ENCODE results near the gene KLC1.

Gene KLC1

DNA sequence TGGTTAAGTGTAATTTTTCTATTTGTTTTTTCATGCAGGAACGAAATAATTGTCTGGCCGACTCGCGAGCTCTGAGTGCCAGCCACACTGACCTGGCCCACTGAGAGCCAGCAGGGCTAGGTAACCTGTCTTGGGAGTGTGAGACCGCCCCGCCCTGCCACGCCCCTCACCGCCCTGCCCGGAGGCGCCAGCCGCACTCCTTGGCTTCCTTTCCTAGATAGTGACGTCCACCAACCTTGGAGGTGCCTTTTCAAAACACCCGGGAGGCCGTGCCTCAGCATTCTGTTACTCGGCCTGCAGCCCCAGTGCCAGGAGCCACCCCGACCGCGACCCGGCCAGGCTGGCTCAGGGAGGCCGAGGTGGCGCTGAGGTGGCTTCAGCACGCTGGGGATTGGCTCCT lies 64.5 kb downstream of the KLC1 start:
- peaks cover 28% of the 10 kb centered on the region for H3K79me2 ChIP-seq
- no peak overlapping the region for H3K27ac ChIP-seq
- H3K36me3 ChIP-seq (ENCODE audit: control insufficient read depth, insufficient read depth, low read length): no peaks in the 10 kb centered on the region
- TF ChIP-seq, protein P1, sequence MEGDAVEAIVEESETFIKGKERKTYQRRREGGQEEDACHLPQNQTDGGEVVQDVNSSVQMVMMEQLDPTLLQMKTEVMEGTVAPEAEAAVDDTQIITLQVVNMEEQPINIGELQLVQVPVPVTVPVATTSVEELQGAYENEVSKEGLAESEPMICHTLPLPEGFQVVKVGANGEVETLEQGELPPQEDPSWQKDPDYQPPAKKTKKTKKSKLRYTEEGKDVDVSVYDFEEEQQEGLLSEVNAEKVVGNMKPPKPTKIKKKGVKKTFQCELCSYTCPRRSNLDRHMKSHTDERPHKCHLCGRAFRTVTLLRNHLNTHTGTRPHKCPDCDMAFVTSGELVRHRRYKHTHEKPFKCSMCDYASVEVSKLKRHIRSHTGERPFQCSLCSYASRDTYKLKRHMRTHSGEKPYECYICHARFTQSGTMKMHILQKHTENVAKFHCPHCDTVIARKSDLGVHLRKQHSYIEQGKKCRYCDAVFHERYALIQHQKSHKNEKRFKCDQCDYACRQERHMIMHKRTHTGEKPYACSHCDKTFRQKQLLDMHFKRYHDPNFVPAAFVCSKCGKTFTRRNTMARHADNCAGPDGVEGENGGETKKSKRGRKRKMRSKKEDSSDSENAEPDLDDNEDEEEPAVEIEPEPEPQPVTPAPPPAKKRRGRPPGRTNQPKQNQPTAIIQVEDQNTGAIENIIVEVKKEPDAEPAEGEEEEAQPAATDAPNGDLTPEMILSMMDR (IDR thresholded peaks at IDR 0.05): no peak
- no peak overlapping the region for H2AFZ ChIP-seq
- no peaks in the 10 kb centered on the region for H3K9me3 ChIP-seq (ENCODE audit: control insufficient read depth, low read length)
- H3K4me1 ChIP-seq: no peaks in the 10 kb centered on the region
- no peaks in the 10 kb centered on the region for H3K27me3 ChIP-seq (ENCODE audit: control insufficient read depth, insufficient read depth, low read length)
- no peak overlapping the region for H3K9ac ChIP-seq
- H3K4me2 ChIP-seq (ENCODE audit: low read length): no peak overlapping the region
- no peak overlapping the region for H3K4me3 ChIP-seq (ENCODE audit: low read depth, low read length)

DNA sequence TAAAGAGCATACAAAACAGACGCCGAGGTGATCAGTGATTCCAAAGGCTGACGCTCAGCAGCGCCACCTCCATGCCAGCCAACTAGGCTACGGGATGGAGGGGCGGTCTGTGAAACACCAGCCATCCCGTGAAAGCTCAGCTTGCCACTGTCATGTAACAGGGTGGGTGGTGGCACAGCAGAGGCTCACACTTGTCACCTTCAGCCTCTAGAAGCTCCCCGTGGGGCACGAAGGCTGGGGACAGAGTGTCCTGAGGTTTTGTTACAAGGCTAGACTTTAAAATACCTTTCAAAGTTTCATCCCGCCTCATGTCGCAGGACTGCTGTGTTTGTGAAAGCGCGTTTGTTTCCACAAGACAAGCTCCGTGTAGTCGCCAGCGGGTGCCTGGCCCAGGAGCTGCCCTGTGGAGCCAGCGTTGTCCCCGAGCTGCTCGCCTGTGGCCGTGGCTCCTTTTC lies 65.6 kb downstream of the KLC1 start:
- Histone ChIP-seq H3K4me2 (ENCODE audit: low read length) (no peak overlapping the region), H3K4me3 (ENCODE audit: low read depth, low read length) (no peak overlapping the region), H2AFZ (no peak overlapping the region), H3K36me3 (ENCODE audit: control insufficient read depth, insufficient read depth, low read length) (no peaks in the 10 kb centered on the region), H3K4me1 (no peaks in the 10 kb centered on the region), H3K9ac (no peak overlapping the region), H3K27me3 (ENCODE audit: control insufficient read depth, insufficient read depth, low read length) (no peaks in the 10 kb centered on the region), H3K9me3 (ENCODE audit: control insufficient read depth, low read length) (no peaks in the 10 kb centered on the region), H3K27ac (no peak overlapping the region), H3K79me2 (peaks cover 30% of the 10 kb centered on the region)
- TF ChIP-seq, protein P1 (IDR thresholded peaks at IDR 0.05): no peak

DNA sequence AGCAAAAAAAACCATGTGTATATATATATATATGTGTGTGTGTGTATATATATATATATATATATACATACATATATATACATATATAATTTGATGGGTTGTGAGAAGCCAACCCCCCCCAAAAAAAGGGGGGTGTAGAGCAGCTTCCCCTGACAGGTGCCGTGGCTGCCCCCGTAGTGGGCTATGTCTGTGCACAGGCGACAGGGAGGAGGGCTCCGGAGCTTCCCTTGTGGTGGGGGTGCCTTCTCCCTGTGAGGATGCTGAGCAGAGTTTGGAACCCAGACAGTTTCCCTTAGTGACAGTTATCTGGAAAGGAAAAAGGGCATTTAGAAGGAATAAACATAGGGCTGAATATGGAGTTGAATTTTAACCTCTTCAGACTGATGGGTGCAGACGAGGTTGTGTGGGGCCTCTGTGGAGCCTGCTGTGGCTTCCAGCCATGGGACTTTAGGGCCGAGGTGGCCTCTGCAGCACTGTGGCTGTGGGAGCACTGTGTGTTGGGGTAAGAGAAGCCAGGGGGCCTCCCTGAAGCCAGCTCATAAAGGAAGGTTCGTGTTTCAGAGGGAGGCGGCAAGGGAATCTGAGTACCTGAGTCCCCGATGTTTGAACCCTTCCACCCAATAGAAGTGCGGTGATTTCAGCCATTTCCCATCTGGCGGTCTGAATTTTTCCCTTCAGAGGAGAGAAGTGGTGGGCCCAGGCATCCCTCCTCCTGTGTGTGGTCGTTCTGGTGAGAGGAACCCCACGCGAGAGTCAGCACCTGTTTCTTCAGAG lies 66.5 kb downstream of the KLC1 start:
- Histone ChIP-seq H3K36me3 (ENCODE audit: control insufficient read depth, insufficient read depth, low read length) (no peaks in the 10 kb centered on the region), H3K4me1 (no peaks in the 10 kb centered on the region), H3K9ac (no peak overlapping the region), H3K27ac (no peak overlapping the region), H3K9me3 (ENCODE audit: control insufficient read depth, low read length) (no peaks in the 10 kb centered on the region), H3K27me3 (ENCODE audit: control insufficient read depth, insufficient read depth, low read length) (no peaks in the 10 kb centered on the region), H3K4me3 (ENCODE audit: low read depth, low read length) (no peak overlapping the region), H3K4me2 (ENCODE audit: low read length) (no peak overlapping the region), H2AFZ (no peak overlapping the region), H3K79me2 (peaks cover 30% of the 10 kb centered on the region)
- TF ChIP-seq, protein P1 (IDR thresholded peaks at IDR 0.05): no peak

DNA sequence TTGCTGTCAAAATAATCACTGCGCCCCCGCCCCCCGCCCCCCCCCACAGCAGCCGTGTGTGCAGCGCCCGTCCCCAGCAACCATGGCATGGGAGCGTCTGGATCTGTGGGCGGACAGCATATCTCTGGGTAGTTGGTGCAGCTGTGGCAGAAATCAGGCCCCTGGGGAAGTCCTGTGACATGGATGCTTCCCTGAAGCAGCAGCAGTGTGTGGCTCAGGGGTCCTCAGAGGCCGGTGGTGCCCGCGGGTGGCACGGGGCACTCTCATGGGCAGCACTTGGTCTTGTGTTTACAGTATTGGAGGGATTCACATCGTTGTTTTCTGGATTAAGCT lies 67.0 kb downstream of the KLC1 start:
- Histone ChIP-seq H3K36me3 (ENCODE audit: control insufficient read depth, insufficient read depth, low read length) (no peaks in the 10 kb centered on the region), H3K27ac (no peak overlapping the region), H3K9ac (no peak overlapping the region)

More for the DNA sequence above, 67.0 kb downstream of the KLC1 start:
- H3K4me3 ChIP-seq (ENCODE audit: low read depth, low read length): no peak overlapping the region
- TF ChIP-seq, protein P1 (IDR thresholded peaks at IDR 0.05): no peak
- H3K27me3 ChIP-seq (ENCODE audit: control insufficient read depth, insufficient read depth, low read length): no peaks in the 10 kb centered on the region
- no peak overlapping the region for H3K4me2 ChIP-seq (ENCODE audit: low read length)
- H3K9me3 ChIP-seq (ENCODE audit: control insufficient read depth, low read length): no peaks in the 10 kb centered on the region
- no peak overlapping the region for H2AFZ ChIP-seq
- peaks cover 30% of the 10 kb centered on the region for H3K79me2 ChIP-seq
- H3K4me1 ChIP-seq: no peaks in the 10 kb centered on the region
